Peyer's patch (tissue), 4 donors: Measurements from ENCODE around the gene APC2. TPM values are rescaled to one million over a fixed set of nuclear protein-coding genes. Genes with fewer than 3 reads are reported as not detected.

Experiments used
- DNase-seq, 3 donors: peaks; one replicate each; pipeline ENCODE4 v3.0.0-alpha.2; 2017 to 2019
- H3K27ac ChIP-seq, 4 donors: fragments of 200-600 bp; sonication (generic); one replicate each; pipeline ENCODE4 v1.5.1; 2016 to 2019
- H3K27me3 ChIP-seq, 2 donors: fragments of 200-600 bp; sonication (generic); one replicate each; pipeline ENCODE4 v1.5.1; 2019
- H3K36me3 ChIP-seq, 3 donors: fragments of 200-600 bp; sonication (generic); one replicate each; pipeline ENCODE4 v1.5.1; 2016 to 2019
- H3K4me1 ChIP-seq, 4 donors: fragments of 200-600 bp; sonication (generic); one replicate each; pipeline ENCODE4 v1.5.1; 2016 to 2019
- H3K4me3 ChIP-seq, 4 donors: fragments of 200-600 bp; sonication (generic); 1 replicate in 3 of 4; 2 replicates in 1 of 4; pipeline ENCODE4 v1.5.1; 2016 to 2019; ENCODE audit warnings: mild to moderate bottlenecking in 1 of 4
- H3K9me3 ChIP-seq, 4 donors: fragments of 200-600 bp; sonication (generic); one replicate each; pipeline ENCODE4 v1.5.1; 2016 to 2019; ENCODE audit warnings: mild to moderate bottlenecking in 1 of 4
- POLR2A ChIP-seq, 2 donors: fragments of 450-650 bp; IDR thresholded peaks; one replicate each; pipeline ENCODE4 v1.5.1; 2017; ENCODE audit warnings: antibody characterized with exemption in 2 of 2, mild to moderate bottlenecking in 2 of 2, moderate library complexity in 2 of 2
- total RNA-seq, 4 donors: library from RNA; depleted of rRNA; stranded (reverse); fragments of >200 nt; gene quantifications; one replicate each; pipeline ENCODE4 v1.1.0, GENCODE V29; 2016
- TF ChIP-seq, protein P1 (sequence below), 6 experiments: fragments of 450-650 bp in 4 of 6; fragments of 200-600 bp in 2 of 6; sonication (generic) in 1 of 6; IDR thresholded peaks; one replicate each; pipeline ENCODE4 v1.5.1; 2017 to 2019; ENCODE audit warnings: antibody characterized with exemption in 6 of 6, mild to moderate bottlenecking in 3 of 6, moderate library complexity in 1 of 6

APC2 gene
- total RNA-seq, 4 donors from 2014 or later = 0.18 to 0.76 (median 0.27) TPM; not detected in 1

DNA sequence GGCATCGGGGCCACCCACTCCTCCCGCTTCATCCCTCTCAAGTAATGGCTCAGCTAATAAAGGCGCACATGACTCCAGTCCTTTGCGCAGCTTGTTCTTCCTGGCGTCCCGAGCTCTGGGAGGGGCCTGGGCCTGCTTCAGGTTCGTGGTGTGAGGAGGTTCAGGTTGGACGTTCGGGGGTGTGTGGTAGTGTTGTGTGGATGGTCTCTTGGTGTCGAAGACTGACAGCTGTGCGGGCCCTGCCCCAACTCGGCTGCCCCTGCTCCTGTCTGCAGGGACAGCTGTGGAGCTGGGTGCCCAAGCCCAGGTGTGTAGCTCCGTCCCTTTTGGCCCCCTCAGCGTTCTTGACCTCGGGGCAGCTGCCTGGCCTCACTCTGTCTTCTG lies 9.5 kb upstream of the APC2 start:
- no peak overlapping the region for H3K27ac ChIP-seq
- TF ChIP-seq POLR2A (IDR thresholded peaks at IDR 0.05) = no peak
- TF ChIP-seq, protein P1, sequence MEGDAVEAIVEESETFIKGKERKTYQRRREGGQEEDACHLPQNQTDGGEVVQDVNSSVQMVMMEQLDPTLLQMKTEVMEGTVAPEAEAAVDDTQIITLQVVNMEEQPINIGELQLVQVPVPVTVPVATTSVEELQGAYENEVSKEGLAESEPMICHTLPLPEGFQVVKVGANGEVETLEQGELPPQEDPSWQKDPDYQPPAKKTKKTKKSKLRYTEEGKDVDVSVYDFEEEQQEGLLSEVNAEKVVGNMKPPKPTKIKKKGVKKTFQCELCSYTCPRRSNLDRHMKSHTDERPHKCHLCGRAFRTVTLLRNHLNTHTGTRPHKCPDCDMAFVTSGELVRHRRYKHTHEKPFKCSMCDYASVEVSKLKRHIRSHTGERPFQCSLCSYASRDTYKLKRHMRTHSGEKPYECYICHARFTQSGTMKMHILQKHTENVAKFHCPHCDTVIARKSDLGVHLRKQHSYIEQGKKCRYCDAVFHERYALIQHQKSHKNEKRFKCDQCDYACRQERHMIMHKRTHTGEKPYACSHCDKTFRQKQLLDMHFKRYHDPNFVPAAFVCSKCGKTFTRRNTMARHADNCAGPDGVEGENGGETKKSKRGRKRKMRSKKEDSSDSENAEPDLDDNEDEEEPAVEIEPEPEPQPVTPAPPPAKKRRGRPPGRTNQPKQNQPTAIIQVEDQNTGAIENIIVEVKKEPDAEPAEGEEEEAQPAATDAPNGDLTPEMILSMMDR (IDR thresholded peaks at IDR 0.05) = no peak
- H3K9me3 ChIP-seq = no peaks in the 10 kb centered on the region
- H3K27me3 ChIP-seq = peaks cover 0 to 1% of the 10 kb centered on the region in 2 donors
- no peak for DNase-seq
- H3K4me1 ChIP-seq = peaks cover 0 to 24% (median 14%) of the 10 kb centered on the region in 4 donors
- H3K36me3 ChIP-seq = peaks cover 0 to 35% (median 0%) of the 10 kb centered on the region in 3 donors
- no peak overlapping the region for H3K4me3 ChIP-seq

DNA sequence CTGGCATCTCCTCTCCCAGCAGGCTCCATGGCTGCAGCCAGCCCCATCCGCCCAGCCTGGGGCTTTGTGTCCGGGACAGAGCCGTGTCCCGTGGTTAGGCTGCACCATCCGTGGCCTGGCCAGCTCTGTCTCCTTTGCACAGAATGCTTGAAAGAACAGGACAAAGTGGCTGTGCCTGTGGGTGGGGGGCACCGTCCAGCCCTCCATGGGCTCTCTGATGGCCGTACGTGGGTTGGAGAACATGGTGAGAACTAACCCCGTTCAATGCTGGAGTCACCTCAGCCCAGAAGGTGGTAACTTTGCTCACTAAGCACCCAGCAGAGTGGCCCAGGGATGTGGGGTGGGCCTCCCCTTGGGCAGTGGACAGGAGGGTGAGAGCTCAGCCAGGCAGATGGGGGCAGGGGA lies 8.9 kb upstream of the APC2 start:
- peaks cover 0 to 30% (median 19%) of the 10 kb centered on the region in 4 donors for H3K4me1 ChIP-seq
- TF ChIP-seq, protein P1 (IDR thresholded peaks at IDR 0.05) = no peak
- TF ChIP-seq POLR2A (IDR thresholded peaks at IDR 0.05) = no peak
- no peak for DNase-seq
- no peak overlapping the region for H3K4me3 ChIP-seq
- peaks cover 0 to 7% of the 10 kb centered on the region in 2 donors for H3K27me3 ChIP-seq
- no peak overlapping the region for H3K27ac ChIP-seq
- no peaks in the 10 kb centered on the region for H3K9me3 ChIP-seq
- peaks cover 0 to 32% (median 0%) of the 10 kb centered on the region in 3 donors for H3K36me3 ChIP-seq

DNA sequence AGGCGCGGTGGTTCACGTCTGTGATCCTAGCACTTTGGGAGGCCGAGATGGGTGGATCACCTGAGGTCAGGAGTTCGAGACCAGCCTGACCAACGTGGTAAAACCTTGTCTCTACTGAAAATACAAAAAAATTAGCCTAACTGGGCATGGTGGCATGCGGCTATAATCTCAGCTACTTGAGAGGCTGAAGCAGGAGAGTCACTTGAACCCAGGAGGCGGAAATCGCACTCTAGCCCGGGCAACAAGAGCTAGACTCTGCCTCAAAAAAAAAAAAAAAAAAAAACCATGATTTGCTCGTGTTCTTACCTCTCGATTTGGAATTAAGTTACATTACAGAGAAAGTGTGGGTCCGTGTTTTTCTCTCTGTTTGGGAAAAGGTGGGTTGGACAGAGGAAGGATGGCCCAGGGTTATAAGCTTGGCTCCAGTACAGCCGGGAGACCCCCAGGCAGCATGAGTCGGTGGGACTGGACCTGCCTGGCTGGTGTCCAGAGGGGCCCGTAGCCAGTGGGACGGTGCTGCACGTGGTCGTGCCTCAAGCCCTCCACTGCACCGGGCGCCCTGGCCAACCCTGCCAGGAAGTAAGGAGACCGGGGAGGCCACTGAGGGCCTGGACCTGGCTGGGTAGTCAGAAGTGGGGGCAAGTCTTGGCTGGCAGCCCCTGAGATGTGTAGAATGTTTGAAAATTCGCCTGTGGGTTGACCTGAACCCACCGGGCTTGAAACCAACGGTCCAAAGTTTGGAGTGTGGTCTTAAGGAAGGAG lies 8.1 kb upstream of the APC2 start:
- H3K27ac ChIP-seq = no peak overlapping the region
- no peak for DNase-seq
- H3K27me3 ChIP-seq = peaks cover 3 to 16% of the 10 kb centered on the region in 2 donors
- TF ChIP-seq, protein P1 (IDR thresholded peaks at IDR 0.05) = no peak
- TF ChIP-seq POLR2A (IDR thresholded peaks at IDR 0.05) = no peak
- peaks cover 0 to 32% (median 0%) of the 10 kb centered on the region in 3 donors for H3K36me3 ChIP-seq
- H3K4me3 ChIP-seq = no peak overlapping the region
- peaks cover 0 to 38% (median 23%) of the 10 kb centered on the region in 4 donors for H3K4me1 ChIP-seq
- H3K9me3 ChIP-seq = no peaks in the 10 kb centered on the region

DNA sequence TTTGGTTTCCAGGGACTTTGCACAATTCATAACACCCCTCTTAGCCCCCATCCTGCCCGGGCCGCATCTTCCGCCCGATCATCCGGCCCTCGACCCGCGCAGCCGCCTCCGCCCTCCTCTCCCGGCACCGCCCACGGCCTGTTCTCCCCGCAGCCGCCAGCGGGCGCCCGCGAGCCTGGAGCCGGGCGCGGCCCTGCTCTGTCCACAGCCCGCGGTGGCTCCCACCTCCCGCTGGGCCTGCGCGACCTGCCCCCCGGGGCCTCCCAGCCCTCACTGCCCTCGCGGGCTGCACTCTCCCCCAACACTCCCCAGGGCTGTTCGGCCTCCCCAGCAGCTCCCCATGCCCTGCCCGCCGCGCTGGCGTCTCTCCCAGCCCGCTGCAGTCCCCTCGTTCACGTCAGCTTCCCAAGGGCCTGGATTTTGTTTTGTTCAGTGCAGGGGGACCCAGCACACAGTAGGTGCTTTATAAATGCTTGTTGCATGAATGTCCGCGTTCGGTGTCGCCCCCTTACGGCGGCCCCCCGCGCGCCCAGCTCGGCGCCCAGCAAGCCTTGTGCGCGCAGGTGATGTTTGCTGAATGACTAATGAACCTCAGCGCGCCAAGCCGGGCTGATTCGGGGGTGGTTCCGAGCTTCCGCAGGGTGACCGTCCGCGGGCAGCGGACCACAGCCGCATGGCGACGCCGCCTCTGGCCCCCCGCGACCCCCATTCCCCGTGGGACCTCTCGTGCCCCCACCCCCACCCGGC lies 4.6 kb upstream of the APC2 start:
- TF ChIP-seq POLR2A (IDR thresholded peaks at IDR 0.05) = no peak
- TF ChIP-seq, protein P1 (IDR thresholded peaks at IDR 0.05) = peak; percentile 69 to 98 (median 94)
- peaks cover 0 to 33% (median 16%) of the 10 kb centered on the region in 4 donors for H3K4me1 ChIP-seq
- H3K36me3 ChIP-seq = peaks cover 0 to 22% (median 0%) of the 10 kb centered on the region in 3 donors
- H3K27ac ChIP-seq = peak overlapping the region in 1 of 4 donors; percentile 65
- no peaks in the 10 kb centered on the region for H3K9me3 ChIP-seq
- DNase-seq = peak; percentile 74 to 87 (median 87)
- H3K4me3 ChIP-seq = peak overlapping the region; percentile 33 to 51 (median 48)
- H3K27me3 ChIP-seq = peaks cover 3 to 42% of the 10 kb centered on the region in 2 donors

DNA sequence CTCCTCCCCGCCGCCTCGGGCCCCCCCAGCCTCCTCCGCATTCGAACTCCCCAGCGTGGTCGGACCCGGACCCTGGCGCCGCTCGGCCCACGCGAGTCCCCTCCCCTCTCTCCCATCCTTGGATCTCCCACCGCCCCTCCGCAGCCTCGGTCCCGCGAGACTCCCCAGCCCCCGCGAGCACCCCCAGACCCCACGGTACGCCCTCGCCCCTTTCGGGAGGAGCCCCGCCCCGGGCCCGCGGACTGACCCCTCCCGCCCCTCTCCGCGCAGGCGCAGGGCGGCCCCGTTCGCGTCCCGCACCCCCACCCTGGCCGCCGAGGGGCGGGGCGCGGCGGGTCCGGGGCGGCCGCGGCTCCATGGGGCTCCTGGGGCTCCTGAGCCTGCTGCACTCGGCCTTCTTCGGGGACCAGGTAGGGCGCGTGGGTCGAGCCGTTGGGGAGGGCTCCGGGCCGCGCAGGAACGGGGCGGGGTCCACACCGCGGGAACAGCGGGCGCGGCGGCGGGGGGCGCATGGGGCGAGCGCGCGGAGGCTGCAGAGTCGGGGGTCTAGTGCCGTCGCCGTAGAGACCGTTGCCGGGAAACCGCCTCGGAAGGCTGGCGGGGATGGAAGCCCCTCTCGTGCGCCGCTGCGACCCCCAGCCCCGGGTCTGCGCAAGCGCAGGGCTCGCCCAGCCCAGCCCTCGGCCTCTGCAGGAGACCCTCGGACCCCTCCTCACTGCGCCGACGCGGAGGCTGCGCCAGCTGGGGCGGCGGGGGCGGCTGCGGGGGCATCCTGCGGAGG lies 3.8 kb upstream of the APC2 start:
- H3K4me3 ChIP-seq = peak overlapping the region in 3 of 4 donors; percentile 48 to 51 (median 49)
- peaks cover 0 to 15% (median 0%) of the 10 kb centered on the region in 3 donors for H3K36me3 ChIP-seq
- no peaks in the 10 kb centered on the region for H3K9me3 ChIP-seq
- no peak for DNase-seq
- H3K27ac ChIP-seq = no peak overlapping the region
- TF ChIP-seq, protein P1 (IDR thresholded peaks at IDR 0.05) = no peak
- no peak for TF ChIP-seq POLR2A (IDR thresholded peaks at IDR 0.05)
- peaks cover 3 to 49% of the 10 kb centered on the region in 2 donors for H3K27me3 ChIP-seq
- H3K4me1 ChIP-seq = peaks cover 0 to 33% (median 16%) of the 10 kb centered on the region in 4 donors
